ENCODE data around the gene TENM3. TPM values are rescaled to one million over a fixed set of nuclear protein-coding genes. Genes with fewer than 3 reads are reported as not detected.

Gene TENM3
- total RNA-seq, 1 donor from 2014 or later: 106 TPM

DNA sequence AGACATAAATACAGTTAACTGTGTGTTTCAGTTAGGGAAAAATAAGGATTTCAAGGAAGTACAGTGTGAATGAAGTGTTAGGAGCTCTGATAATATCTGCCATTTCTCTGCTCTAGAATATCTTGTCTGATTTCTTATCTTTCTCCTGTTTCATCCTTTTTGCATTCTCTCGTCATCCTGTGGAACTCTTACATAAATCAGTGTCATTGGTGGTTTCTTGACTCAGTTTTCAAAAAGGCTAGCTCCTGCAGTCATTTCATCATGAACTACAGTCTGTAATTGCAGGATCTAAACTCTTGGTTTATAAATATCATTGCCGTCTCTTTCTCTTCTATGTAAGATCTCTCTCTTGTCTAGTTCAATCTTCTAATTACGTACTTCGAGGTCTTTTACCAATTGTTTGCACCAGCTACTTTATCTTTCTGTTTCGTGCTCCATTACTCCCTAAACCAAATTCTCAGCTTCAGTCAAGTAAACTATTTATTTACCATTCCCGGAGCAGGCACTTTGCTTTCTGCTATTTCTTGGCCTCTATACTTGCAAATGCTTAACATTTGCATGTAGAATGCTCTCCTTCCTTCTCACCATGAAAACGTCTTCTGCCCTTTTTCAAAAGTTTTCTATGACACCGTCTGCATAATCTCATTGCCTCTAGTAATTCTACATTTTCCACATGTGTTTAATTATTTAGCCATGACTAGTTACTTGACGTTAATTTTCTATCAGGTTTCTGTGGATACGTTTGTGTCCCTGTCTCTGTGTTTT, 294.0 kb downstream of the TENM3 start:
- no peak for TF ChIP-seq CTCF (IDR thresholded peaks at IDR 0.05; ENCODE audit: unreplicated experiment)
- Mint-ChIP-seq H3K36me3 (no peaks in the 10 kb centered on the region), H3K4me1 (peaks cover 2% of the 10 kb centered on the region), H3K27ac (no peak overlapping the region), H3K9me3 (no peaks in the 10 kb centered on the region), H3K27me3 (ENCODE audit: low read depth) (no peaks in the 10 kb centered on the region), H3K4me3 (no peak overlapping the region)
- DNase-seq (ENCODE audit: low spot score in 2 of 2, unreplicated experiment in 2 of 2): no peak

DNA sequence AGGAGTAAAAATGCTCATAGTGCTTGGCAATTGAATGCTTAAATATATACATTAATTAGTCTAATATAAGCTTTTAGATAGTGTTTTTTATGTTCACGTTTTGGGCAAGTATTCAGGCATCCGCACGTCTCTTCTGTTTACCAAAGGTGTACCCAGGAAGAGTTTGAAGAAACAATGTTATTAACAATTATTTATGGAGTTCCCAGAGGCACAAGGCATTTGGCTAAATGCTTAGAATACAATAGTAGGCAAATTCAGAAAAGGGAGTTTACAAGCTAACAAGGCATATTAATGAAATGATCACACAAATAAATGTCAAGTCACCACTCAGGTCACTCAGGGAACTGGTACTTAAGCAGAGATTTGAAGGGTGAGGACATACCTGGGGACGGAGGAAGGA, 294.8 kb downstream of the TENM3 start:
- no peak for DNase-seq (ENCODE audit: low spot score in 2 of 2, unreplicated experiment in 2 of 2)
- Mint-ChIP-seq H3K27ac (no peak overlapping the region), H3K36me3 (no peaks in the 10 kb centered on the region), H3K4me1 (peaks cover 2% of the 10 kb centered on the region), H3K9me3 (no peaks in the 10 kb centered on the region), H3K4me3 (no peak overlapping the region), H3K27me3 (ENCODE audit: low read depth) (no peaks in the 10 kb centered on the region)
- TF ChIP-seq CTCF (IDR thresholded peaks at IDR 0.05; ENCODE audit: unreplicated experiment): no peak

- TF ChIP-seq CTCF (IDR thresholded peaks at IDR 0.05; ENCODE audit: unreplicated experiment): no peak
- Mint-ChIP-seq H3K36me3 (peaks cover 3% of the 10 kb centered on the region), H3K27ac (no peak overlapping the region), H3K27me3 (ENCODE audit: low read depth) (no peaks in the 10 kb centered on the region), H3K4me3 (no peak overlapping the region), H3K4me1 (no peaks in the 10 kb centered on the region), H3K9me3 (no peaks in the 10 kb centered on the region)
- no peak for DNase-seq (ENCODE audit: low spot score in 2 of 2, unreplicated experiment in 2 of 2)
Measured at GRCh38 chr4:182540496-182540895, 297.3 kb downstream of the TENM3 start.

DNA sequence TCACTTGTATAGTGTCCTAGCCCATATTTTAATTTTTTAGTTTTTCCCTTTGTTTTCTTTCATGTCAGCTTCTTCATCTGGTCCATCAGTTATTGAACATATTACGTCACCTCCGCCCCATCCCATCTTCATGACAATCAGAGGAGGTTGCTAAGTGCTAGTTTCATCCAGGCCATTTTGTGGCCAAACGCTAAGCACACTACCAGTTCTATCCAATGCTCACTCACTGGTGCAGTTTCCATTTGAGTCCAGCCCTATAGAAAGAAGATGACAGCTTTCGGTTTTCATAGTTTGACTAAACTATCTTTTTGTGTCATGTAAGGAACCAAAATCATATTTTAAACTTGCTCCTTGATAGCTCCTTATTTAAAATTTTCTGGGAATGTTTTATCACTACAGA, 304.2 kb downstream of the TENM3 start:
- Mint-ChIP-seq H3K27me3 (ENCODE audit: low read depth) (no peaks in the 10 kb centered on the region), H3K27ac (no peak overlapping the region), H3K9me3 (no peaks in the 10 kb centered on the region), H3K4me1 (no peaks in the 10 kb centered on the region), H3K36me3 (peaks cover 9% of the 10 kb centered on the region), H3K4me3 (no peak overlapping the region)
- DNase-seq (ENCODE audit: low spot score in 2 of 2, unreplicated experiment in 2 of 2): no peak
- TF ChIP-seq CTCF (IDR thresholded peaks at IDR 0.05; ENCODE audit: unreplicated experiment): no peak

GRCh38 chr4:182548156-182548555, 305.0 kb downstream of the TENM3 start:
- no peaks in the 10 kb centered on the region for H3K4me1 Mint-ChIP-seq
- H3K27ac Mint-ChIP-seq: no peak overlapping the region

More at GRCh38 chr4:182548156-182548555, 305.0 kb downstream of the TENM3 start:
- Mint-ChIP-seq H3K36me3 (peaks cover 9% of the 10 kb centered on the region), H3K4me3 (no peak overlapping the region), H3K9me3 (no peaks in the 10 kb centered on the region), H3K27me3 (ENCODE audit: low read depth) (no peaks in the 10 kb centered on the region)
- DNase-seq (ENCODE audit: low spot score in 2 of 2, unreplicated experiment in 2 of 2): no peak
- TF ChIP-seq CTCF (IDR thresholded peaks at IDR 0.05; ENCODE audit: unreplicated experiment): no peak

All from mesothelial cell of epicardium (in vitro differentiated cells).